PC-9 (cell line): ENCODE measurements around the gene EXT2.

ENCODE experiments used
- CTCF ChIP-seq: fragments of 200-600 bp; sonication (generic); conservative IDR thresholded peaks from 2 replicates; pipeline ENCODE4 v1.6.1; 2017; ENCODE audit warnings: mixed run types, antibody characterized with exemption, mild to moderate bottlenecking, moderate library complexity
- EZH2 ChIP-seq: fragments of 200-600 bp; sonication (generic); IDR thresholded peaks from 2 replicates; pipeline ENCODE4 v1.8.0; 2017; ENCODE audit warnings: antibody characterized with exemption, low read depth

- TF ChIP-seq CTCF (no peak), EZH2 (no peak)
Measured at GRCh38 chr11:44226945-44227344, 131.5 kb downstream of the EXT2 start.
